AG04449 (cell line): ENCODE results near the gene MAP2K6.

Source experiments
- CTCF ChIA-PET: fragments of 350-600 bp; formaldehyde crosslinking; extraction: SDS; loops from one replicate; lab custom pipeline; 2021; ENCODE audit warnings: antibody characterized with exemption; lab: Yijun Ruan, JAX
- POLR2A ChIA-PET: fragments of 400-600, 350-600 bp; formaldehyde crosslinking; extraction: SDS; loops from one replicate; lab custom pipeline; 2020; ENCODE audit warnings: antibody characterized with exemption, inconsistent platforms; lab: Yijun Ruan, JAX
- DNase-seq: peaks from one replicate; pipeline ENCODE4 v3.0.0-alpha.2; 2010; ENCODE audit warnings: low read depth, low spot score
- H3K4me3 ChIP-seq: 2 replicates; pipeline ENCODE4 v1.5.1; 2011; ENCODE audit warnings: low read depth, mild to moderate bottlenecking, control low read depth, low read length
- CTCF ChIP-seq: IDR thresholded peaks from one replicate; pipeline ENCODE4 v1.5.1; 2011; ENCODE audit warnings: mild to moderate bottlenecking, moderate library complexity, low read length, control low read depth, inconsistent platforms; ENCODE audit not compliant: insufficient read depth; ENCODE audit errors: missing control alignments

MAP2K6 gene

GRCh38 chr17:69534235-69534621, 119.7 kb downstream of the MAP2K6 start:
- H3K4me3 ChIP-seq: no peak overlapping the region
- DNase-seq: no peak
- no peak for TF ChIP-seq CTCF
- POLR2A ChIA-PET: no interaction called here
- CTCF ChIA-PET: interaction anchor here (0.8 kb wide), 1 partner anchor 9 kb away, joined by 5 read pairs; no protein-coding TSS in a partner anchor

GRCh38 chr17:69535016-69535570, 120.6 kb downstream of the MAP2K6 start:
- no peak overlapping the region for H3K4me3 ChIP-seq
- TF ChIP-seq CTCF: no peak
- DNase-seq: no peak
- POLR2A ChIA-PET: no interaction called here
- CTCF ChIA-PET: interaction anchor here (1.9 kb wide), 1 partner anchor 8 kb away, joined by 6 read pairs; no protein-coding TSS in a partner anchor

- DNase-seq: no peak
- ChIA-PET CTCF (interaction anchor here (1.5 kb wide), 1 partner anchor 13 kb away, joined by 4 read pairs; no protein-coding TSS in a partner anchor), POLR2A (no interaction called here)
- no peak for TF ChIP-seq CTCF
- H3K4me3 ChIP-seq: no peak overlapping the region
Observed at GRCh38 chr17:69538795-69539194, 124.3 kb downstream of the MAP2K6 start.

GRCh38 chr17:69539274-69539673, 124.8 kb downstream of the MAP2K6 start:
- no peak for TF ChIP-seq CTCF
- no peak for DNase-seq
- CTCF ChIA-PET: interaction anchor here (1.2 to 1.7 kb wide), 2 partner anchors 9 to 13 kb away, joined by 3 to 7 read pairs; no protein-coding TSS in a partner anchor
- POLR2A ChIA-PET: no interaction called here
- no peak overlapping the region for H3K4me3 ChIP-seq

- TF ChIP-seq CTCF: no peak
- ChIA-PET POLR2A (no interaction called here), CTCF (interaction anchor here (1.2 to 1.7 kb wide), 2 partner anchors 10 to 14 kb away, joined by 3 to 7 read pairs; no protein-coding TSS in a partner anchor)
- H3K4me3 ChIP-seq: no peak overlapping the region
- no peak for DNase-seq
Observed at GRCh38 chr17:69539781-69540319, 125.4 kb downstream of the MAP2K6 start.

- ChIA-PET POLR2A (no interaction called here), CTCF (interaction anchor here (1.2 to 1.7 kb wide), 2 partner anchors 10 to 15 kb away, joined by 3 to 7 read pairs; no protein-coding TSS in a partner anchor)
- H3K4me3 ChIP-seq: no peak overlapping the region
- DNase-seq: no peak
- TF ChIP-seq CTCF: no peak
Observed at GRCh38 chr17:69540356-69540755, 125.9 kb downstream of the MAP2K6 start.
